GM12874 (cell line): Measurements from ENCODE around the gene BEX1.

Experiments used
- CTCF ChIP-seq: IDR thresholded peaks from 2 replicates; pipeline ENCODE4 v1.5.1; 2011; ENCODE audit warnings: low read depth, mild to moderate bottlenecking, control low read depth, low read length, moderate library complexity; ENCODE audit not compliant: insufficient read depth

BEX1 gene

DNA sequence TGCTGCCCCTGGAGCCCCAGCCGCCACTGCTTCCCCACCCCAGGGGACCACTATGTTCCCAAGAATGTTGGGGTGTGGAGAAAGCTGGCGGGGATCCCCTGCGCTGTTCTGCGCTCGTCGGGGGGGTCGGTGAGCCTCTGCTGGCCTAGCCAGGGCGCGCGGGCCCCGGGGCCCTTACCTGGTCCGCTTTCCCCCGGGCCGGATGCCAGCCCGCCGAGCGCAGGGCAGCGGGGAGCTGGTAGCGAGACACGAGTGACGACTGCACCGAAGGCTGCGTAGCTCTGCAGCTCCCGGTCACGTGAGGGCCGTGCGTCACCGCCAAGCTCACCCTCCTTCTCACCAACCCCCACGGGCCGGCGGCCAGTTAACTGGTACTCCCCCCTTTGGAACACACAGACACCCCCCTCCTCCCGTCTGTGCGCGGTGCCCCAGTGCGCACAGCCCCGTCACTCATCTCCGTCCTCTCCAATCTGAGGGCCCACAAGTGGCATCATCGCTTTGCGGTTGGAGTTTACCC lies at the start of gene BEX1:
Gene BEX1, minus strand, starts transcription at position 254 of the 517 bp plus-strand sequence. CDS start 897 bp downstream, outside the sequence.
- no peak for TF ChIP-seq CTCF

GRCh38 chrX:103107836-103108235 lies 43.9 kb upstream of the BEX1 start:
- TF ChIP-seq CTCF = no peak

- no peak for TF ChIP-seq CTCF
These were observed 37.5 kb upstream of the BEX1 start for GRCh38 chrX:103101299-103102042.

DNA sequence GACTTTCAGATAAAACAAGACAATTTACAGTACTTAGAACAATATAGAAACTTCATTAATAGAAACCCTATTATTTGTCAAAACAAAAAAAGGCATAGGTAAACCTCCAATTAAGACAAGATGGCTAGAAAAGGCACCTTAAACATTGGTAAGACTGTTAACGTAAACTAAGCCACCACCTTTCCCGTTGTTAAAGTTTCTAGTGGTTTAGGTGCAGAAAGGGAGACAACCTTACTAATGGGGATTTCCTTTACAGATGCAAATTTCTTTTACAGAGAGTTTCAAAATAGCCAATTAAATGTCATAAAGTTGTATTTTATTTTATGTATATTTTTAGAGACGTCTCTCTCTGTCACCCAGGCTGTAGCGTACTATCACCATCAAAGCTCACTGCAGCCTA lies 36.5 kb upstream of the BEX1 start:
- no peak for TF ChIP-seq CTCF

GRCh38 chrX:103099691-103100090 lies 35.7 kb upstream of the BEX1 start:
- no peak for TF ChIP-seq CTCF

GRCh38 chrX:103098488-103098887 lies 34.5 kb upstream of the BEX1 start:
- TF ChIP-seq CTCF = no peak

GRCh38 chrX:103092942-103093341 lies 29.0 kb upstream of the BEX1 start, which contains the start of gene NXF3:
TSS of gene NXF3 (minus strand) at chrX:103093143. CDS start at chrX:103093023, 120 bp downstream.
- no peak for TF ChIP-seq CTCF
